Keratinocyte (primary cell): ENCODE data around the gene KIF13A. TPM values are rescaled to one million over a fixed set of nuclear protein-coding genes. Genes with fewer than 3 reads are reported as not detected.

Experiments
- DNase-seq: peaks from one replicate; pipeline ENCODE4 v3.0.0-alpha.2; 2011; ENCODE audit warnings: low read depth, missing footprints, low spot score
- FAIRE-seq: peaks from 2 replicates; lab custom pipeline; 2011; peaks lifted over from hg19 to GRCh38; lab: Jason Lieb, UNC
- H2AFZ ChIP-seq: 2 replicates; pipeline ENCODE4 v1.6.0; 2012; ENCODE audit warnings: low read length, control low read depth, inconsistent platforms; ENCODE audit not compliant: control insufficient read depth
- H3K27ac ChIP-seq: 2 replicates; pipeline ENCODE4 v1.5.1; 2011; ENCODE audit warnings: low read length; ENCODE audit not compliant: control insufficient read depth, insufficient read depth
- H3K27me3 ChIP-seq: 3 replicates; pipeline ENCODE4 v1.6.0; 2011; ENCODE audit warnings: low read length; ENCODE audit not compliant: control insufficient read depth, insufficient read depth; ENCODE audit errors: extremely low read depth
- H3K36me3 ChIP-seq, 2 experiments: 2 replicates in 1 of 2; 3 replicates in 1 of 2; pipeline ENCODE4 v1.5.1; 2011; ENCODE audit warnings: low read length in 2 of 2, mild to moderate bottlenecking in 1 of 2; ENCODE audit not compliant: control insufficient read depth in 2 of 2, insufficient read depth in 2 of 2; ENCODE audit errors: extremely low read depth in 1 of 2
- H3K4me1 ChIP-seq: 3 replicates; pipeline ENCODE4 v1.5.1; 2011; ENCODE audit warnings: low read length; ENCODE audit not compliant: control insufficient read depth, insufficient read depth; ENCODE audit errors: extremely low read depth
- H3K4me2 ChIP-seq: 3 replicates; pipeline ENCODE4 v1.6.0; 2011; ENCODE audit warnings: low read depth, low read length; ENCODE audit not compliant: control insufficient read depth, insufficient read depth; ENCODE audit errors: extremely low read depth
- H3K4me3 ChIP-seq, 3 experiments: fragments of 200-600 bp in 1 of 3; sonication (generic) in 1 of 3; 2 replicates in 2 of 3; 3 replicates in 1 of 3; pipeline ENCODE4 v1.5.1; 2011 to 2016; ENCODE audit warnings: low read length in 3 of 3, mild to moderate bottlenecking in 3 of 3, control low read depth in 2 of 3, inconsistent platforms in 1 of 3, low read depth in 1 of 3, mixed read lengths in 1 of 3, mixed run types in 1 of 3, moderate library complexity in 1 of 3; ENCODE audit not compliant: control insufficient read depth in 2 of 3, insufficient read depth in 2 of 3; ENCODE audit errors: extremely low read depth in 1 of 3
- H3K79me2 ChIP-seq: 2 replicates; pipeline ENCODE4 v1.6.0; 2012; ENCODE audit warnings: low read length; ENCODE audit not compliant: control insufficient read depth, insufficient read depth
- H3K9ac ChIP-seq: 3 replicates; pipeline ENCODE4 v1.6.0; 2011; ENCODE audit warnings: low read length; ENCODE audit not compliant: control insufficient read depth, insufficient read depth; ENCODE audit errors: extremely low read depth
- H3K9me1 ChIP-seq: 3 replicates; pipeline ENCODE4 v1.6.0; 2011; ENCODE audit warnings: low read length; ENCODE audit not compliant: control insufficient read depth, insufficient read depth; ENCODE audit errors: extremely low read depth
- H3K9me3 ChIP-seq: 2 replicates; pipeline ENCODE4 v1.5.1; 2012; ENCODE audit warnings: low read depth, low read length; ENCODE audit not compliant: control insufficient read depth
- H4K20me1 ChIP-seq: 3 replicates; pipeline ENCODE4 v1.6.0; 2011; ENCODE audit warnings: low read length; ENCODE audit not compliant: control insufficient read depth, insufficient read depth; ENCODE audit errors: extremely low read depth
- EZH2 ChIP-seq: IDR thresholded peaks from one replicate; pipeline ENCODE4 v1.6.1; 2012; ENCODE audit warnings: inconsistent platforms, mild to moderate bottlenecking, low read length, moderate library complexity
- dilution Hi-C: fragments of 300-500 bp; cut with MboI; formaldehyde crosslinking; loops from one replicate; pipeline ENCODE4 v1.7.0; 2020; ENCODE audit warnings: low sequenced_read_pairs; ENCODE audit not compliant: extremely low pct_ligation_motif_present
- polyA plus RNA-seq, 5 experiments: library from polyadenylated mRNA; depleted of rRNA in 3 of 5; stranded (reverse) in 3 of 5; stranded (forward) in 1 of 5; unstranded in 1 of 5; fragments of >200 nt; gene quantifications; 1 replicate in 1 of 5; 2 replicates in 3 of 5; 3 replicates in 1 of 5; pipeline versions ENCODE4 v1.2.1 to v1.2.3, GENCODE V29; 2011 to 2012; ENCODE audit warnings: missing spikeins in 2 of 5, low read depth in 1 of 5, low replicate concordance in 1 of 5
- TF ChIP-seq, protein P1 (sequence below), 3 experiments: IDR thresholded peaks in 1 of 3; conservative IDR thresholded peaks in 1 of 3; optimal IDR thresholded peaks in 1 of 3; 2 replicates in 2 of 3; 3 replicates in 1 of 3; pipeline versions ENCODE3 to v1.5.1; 2011; ENCODE audit warnings: low read length in 3 of 3, mild to moderate bottlenecking in 3 of 3, moderate library complexity in 2 of 3, control low read depth in 1 of 3, inconsistent platforms in 1 of 3; ENCODE audit not compliant: insufficient read depth in 2 of 3; ENCODE audit errors: extremely low read depth in 1 of 3

KIF13A gene
- polyA plus RNA-seq, 1 donor (not counting 4 experiments of a cell fraction or from before 2014, with no cell fraction given), result 96.2 TPM

DNA sequence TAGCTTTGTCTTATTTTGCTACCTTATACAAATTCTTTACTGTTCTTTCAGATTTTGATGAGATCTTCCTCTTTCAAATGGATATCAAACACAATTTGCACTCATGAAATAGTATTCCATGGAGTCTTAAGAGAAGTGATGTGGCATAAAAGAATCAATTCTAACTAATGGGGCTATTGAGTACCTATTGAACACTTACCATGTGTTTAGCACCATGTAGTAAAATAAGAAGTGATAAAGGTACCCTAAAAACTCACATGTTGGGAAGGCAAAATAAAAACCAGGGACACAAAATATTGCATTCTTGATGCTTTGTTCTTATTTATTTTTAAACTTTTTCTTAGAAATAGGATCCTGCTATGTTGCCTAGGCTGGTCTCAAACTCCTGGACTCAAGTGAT lies 56.2 kb downstream of the KIF13A start:
- Histone ChIP-seq H3K4me3 (no peak overlapping the region), H3K9ac (no peak overlapping the region), H2AFZ (no peak overlapping the region), H3K9me3 (no peaks in the 10 kb centered on the region), H3K4me2 (no peak overlapping the region), H3K9me1 (no peaks in the 10 kb centered on the region), H3K36me3 (peaks cover 3% of the 10 kb centered on the region in 2 experiments), H3K4me1 (peaks cover 65% of the 10 kb centered on the region), H3K27me3 (no peaks in the 10 kb centered on the region), H4K20me1 (no peaks in the 10 kb centered on the region), H3K79me2 (peaks cover 93% of the 10 kb centered on the region), H3K27ac (no peak overlapping the region)
- no peak for DNase-seq
- FAIRE-seq, result no peak
- dilution Hi-C loops, result no loop called here
- TF ChIP-seq, protein P1, sequence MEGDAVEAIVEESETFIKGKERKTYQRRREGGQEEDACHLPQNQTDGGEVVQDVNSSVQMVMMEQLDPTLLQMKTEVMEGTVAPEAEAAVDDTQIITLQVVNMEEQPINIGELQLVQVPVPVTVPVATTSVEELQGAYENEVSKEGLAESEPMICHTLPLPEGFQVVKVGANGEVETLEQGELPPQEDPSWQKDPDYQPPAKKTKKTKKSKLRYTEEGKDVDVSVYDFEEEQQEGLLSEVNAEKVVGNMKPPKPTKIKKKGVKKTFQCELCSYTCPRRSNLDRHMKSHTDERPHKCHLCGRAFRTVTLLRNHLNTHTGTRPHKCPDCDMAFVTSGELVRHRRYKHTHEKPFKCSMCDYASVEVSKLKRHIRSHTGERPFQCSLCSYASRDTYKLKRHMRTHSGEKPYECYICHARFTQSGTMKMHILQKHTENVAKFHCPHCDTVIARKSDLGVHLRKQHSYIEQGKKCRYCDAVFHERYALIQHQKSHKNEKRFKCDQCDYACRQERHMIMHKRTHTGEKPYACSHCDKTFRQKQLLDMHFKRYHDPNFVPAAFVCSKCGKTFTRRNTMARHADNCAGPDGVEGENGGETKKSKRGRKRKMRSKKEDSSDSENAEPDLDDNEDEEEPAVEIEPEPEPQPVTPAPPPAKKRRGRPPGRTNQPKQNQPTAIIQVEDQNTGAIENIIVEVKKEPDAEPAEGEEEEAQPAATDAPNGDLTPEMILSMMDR (optimal IDR thresholded peaks at IDR 0.05 in 1 of 3, IDR thresholded peaks at IDR 0.05 in 1 of 3, conservative IDR thresholded peaks at IDR 0.05 in 1 of 3; ENCODE audit: extremely low read depth in 1 of 3, insufficient read depth in 2 of 3, low read length in 3 of 3), result no peak

- TF ChIP-seq, protein P1 (optimal IDR thresholded peaks at IDR 0.05 in 1 of 3, IDR thresholded peaks at IDR 0.05 in 1 of 3, conservative IDR thresholded peaks at IDR 0.05 in 1 of 3; ENCODE audit: extremely low read depth in 1 of 3, insufficient read depth in 2 of 3, low read length in 3 of 3), result no peak
- TF ChIP-seq EZH2, result no peak
- Histone ChIP-seq H3K9me1 (no peaks in the 10 kb centered on the region), H3K4me3 (no peak overlapping the region), H3K27ac (no peak overlapping the region), H3K27me3 (no peaks in the 10 kb centered on the region), H3K9me3 (no peaks in the 10 kb centered on the region), H3K79me2 (peaks cover 92% of the 10 kb centered on the region), H3K4me1 (peaks cover 64% of the 10 kb centered on the region), H3K4me2 (no peak overlapping the region), H3K9ac (no peak overlapping the region), H2AFZ (no peak overlapping the region), H3K36me3 (peaks cover 3 to 5% of the 10 kb centered on the region in 2 experiments), H4K20me1 (no peaks in the 10 kb centered on the region)
- DNase-seq, result no peak
- FAIRE-seq, result peak; percentile 13
- dilution Hi-C loops, result no loop called here
Observed at GRCh38 chr6:17930321-17930993, 57.0 kb downstream of the KIF13A start.
